ENCODE measurements around the gene DPEP2NB. TPM values are rescaled to one million over a fixed set of nuclear protein-coding genes. Genes with fewer than 3 reads are reported as not detected.

Gene DPEP2NB
- total and polyA plus RNA-seq, 4 donors: not detected

- Histone ChIP-seq H3K27me3 (ENCODE audit: control insufficient read depth in 4 of 4, insufficient read depth in 4 of 4, low read length in 3 of 4) (no peaks in the 10 kb centered on the region), H3K4me3 (ENCODE audit: low read depth in 1 of 3, low read length in 3 of 3) (no peak overlapping the region), H3K36me3 (ENCODE audit: control insufficient read depth in 4 of 4, insufficient read depth in 3 of 4, low read depth in 1 of 4, low read length in 3 of 4) (no peaks in the 10 kb centered on the region), H3K9me3 (ENCODE audit: control insufficient read depth in 4 of 4, low read length in 3 of 4) (no peaks in the 10 kb centered on the region), H3K4me1 (ENCODE audit: control insufficient read depth in 4 of 4, insufficient read depth in 4 of 4, low read length in 3 of 4) (peaks cover 0 to 2% (median 0%) of the 10 kb centered on the region in 4 donors), H3K9ac (ENCODE audit: low read depth in 1 of 2, low read length in 2 of 2) (no peak overlapping the region), H3K27ac (ENCODE audit: low read depth in 1 of 2, low read length in 2 of 2) (no peak overlapping the region)
- WGBS: 75% methylated on average over 9 of the region's 9 CpGs
- no peak for TF ChIP-seq ZBTB33 (IDR thresholded peaks at IDR 0.05)
- no peak for TF ChIP-seq FOXA1 (IDR thresholded peaks at IDR 0.05)
- TF ChIP-seq NR2F2 (IDR thresholded peaks at IDR 0.05): no peak
- no peak for TF ChIP-seq EGR1 (IDR thresholded peaks at IDR 0.05; ENCODE audit: low read depth in 2 of 2)
- no peak for TF ChIP-seq ATF3 (IDR thresholded peaks at IDR 0.05)
- no peak for TF ChIP-seq MAX (IDR thresholded peaks at IDR 0.05)
- no peak for TF ChIP-seq JUND (IDR thresholded peaks at IDR 0.05)
- no peak for TF ChIP-seq SP1 (IDR thresholded peaks at IDR 0.05)
- no peak for TF ChIP-seq YY1 (IDR thresholded peaks at IDR 0.05)
- TF ChIP-seq FOXA2 (IDR thresholded peaks at IDR 0.05): no peak
- TF ChIP-seq RXRA (IDR thresholded peaks at IDR 0.05): no peak
- no peak for TF ChIP-seq HNF4G (IDR thresholded peaks at IDR 0.05)
- no peak for DNase-seq (ENCODE audit: low spot score)
Observed at GRCh38 chr16:68009157-68009735, 6.5 kb downstream of the DPEP2NB start.

GRCh38 chr16:68005786-68006286 lies 9.9 kb downstream of the DPEP2NB start:
- H3K9ac ChIP-seq (ENCODE audit: low read depth in 1 of 2, low read length in 2 of 2): peak overlapping the region in 1 of 2 donors; percentile 22
- no peak for TF ChIP-seq EGR1 (IDR thresholded peaks at IDR 0.05; ENCODE audit: low read depth in 2 of 2)
- peak; percentile 51 for TF ChIP-seq NR2F2 (IDR thresholded peaks at IDR 0.05)
- TF ChIP-seq HNF4G (IDR thresholded peaks at IDR 0.05): no peak
- TF ChIP-seq MAX (IDR thresholded peaks at IDR 0.05): no peak
- TF ChIP-seq SP1 (IDR thresholded peaks at IDR 0.05): peak; percentile 31
- TF ChIP-seq REST (IDR thresholded peaks at IDR 0.05): no peak
- no peak for TF ChIP-seq RXRA (IDR thresholded peaks at IDR 0.05)
- TF ChIP-seq HNF4A (conservative IDR thresholded peaks at IDR 0.05): no peak
- H3K27me3 ChIP-seq (ENCODE audit: control insufficient read depth in 4 of 4, insufficient read depth in 4 of 4, low read length in 3 of 4): no peaks in the 10 kb centered on the region
- H3K4me3 ChIP-seq (ENCODE audit: low read depth in 1 of 3, low read length in 3 of 3): no peak overlapping the region
- no peaks in the 10 kb centered on the region for H3K36me3 ChIP-seq (ENCODE audit: control insufficient read depth in 4 of 4, insufficient read depth in 3 of 4, low read depth in 1 of 4, low read length in 3 of 4)
- H3K9me3 ChIP-seq (ENCODE audit: control insufficient read depth in 4 of 4, low read length in 3 of 4): no peaks in the 10 kb centered on the region
- DNase-seq (ENCODE audit: low spot score): no peak
- H3K4me1 ChIP-seq (ENCODE audit: control insufficient read depth in 4 of 4, insufficient read depth in 4 of 4, low read length in 3 of 4): peaks cover 0 to 2% (median 0%) of the 10 kb centered on the region in 4 donors
- peak overlapping the region; percentile 61 to 67 for H3K27ac ChIP-seq (ENCODE audit: low read depth in 1 of 2, low read length in 2 of 2)
- WGBS: 49% methylated on average over 6 of the region's 6 CpGs

Data from liver (tissue), 9 donors.